K562 (cell line): ENCODE measurements around the gene DDIT3. TPM values are rescaled to one million over a fixed set of nuclear protein-coding genes. Genes with fewer than 3 reads are reported as not detected.

Experiments
- ATAC-seq: fragments of 200-7000 bp; cut with Tn5 transposase; 3 replicates; pipeline ENCODE4 v1.9.1; 2020; ENCODE audit warnings: moderate library complexity
- BruUV-seq: library from RNA; stranded (reverse); fragments of 400-500 nt; replicated peaks from 2 replicates; lab custom pipeline; 2021; lab: Mats Ljungman, UMichigan
- CTCF ChIA-PET: fragments of 300-600 bp; formaldehyde crosslinking; extraction: SDS; loops from one replicate; lab custom pipeline; 2021; ENCODE audit warnings: low intra/inter-chr PET ratio; lab: Yijun Ruan, JAX
- POLR2A ChIA-PET: fragments of 300-600, 350-650 bp; sonication (Branson Sonifier 250); formaldehyde crosslinking; extraction: SDS; loops from one replicate; lab custom pipeline; 2021; ENCODE audit warnings: antibody characterized with exemption, inconsistent platforms; lab: Yijun Ruan, JAX
- DNase-seq, 4 experiments: peaks; one replicate each; pipeline versions ENCODE4 v3.0.0 to v3.0.0-alpha.2; 2011 to 2018; ENCODE audit warnings: low spot score in 3 of 4, mixed read lengths in 3 of 4; ENCODE audit errors: extremely low read depth in 1 of 4
- FAIRE-seq: peaks from 2 replicates; lab custom pipeline; 2011; peaks lifted over from hg19 to GRCh38; lab: Jason Lieb, UNC
- H2AFZ ChIP-seq: 2 replicates; pipeline ENCODE4 v1.6.0; 2011; ENCODE audit warnings: low read depth, low read length, control low read depth, inconsistent platforms
- H3K27ac ChIP-seq: fragments of 200-600 bp; 3 replicates; pipeline ENCODE4 v1.8.0; 2011; ENCODE audit warnings: low read depth, mild to moderate bottlenecking, control low read depth, inconsistent platforms, low read length, moderate library complexity, mixed read lengths; ENCODE audit errors: extremely low read depth
- H3K27me3 ChIP-seq, 2 experiments: fragments of 300-600 bp in 1 of 2; 2 replicates in 1 of 2; 3 replicates in 1 of 2; pipeline versions ENCODE4 v1.6.0 to v1.8.0; 2011; ENCODE audit warnings: inconsistent platforms in 2 of 2, low read length in 2 of 2, mild to moderate bottlenecking in 1 of 2, mixed read lengths in 1 of 2, moderate library complexity in 1 of 2; ENCODE audit not compliant: control insufficient read depth in 2 of 2, insufficient read depth in 2 of 2
- H3K36me3 ChIP-seq: fragments of 300-600 bp; 3 replicates; pipeline ENCODE4 v1.8.0; 2011; ENCODE audit warnings: mild to moderate bottlenecking, low read length, inconsistent platforms; ENCODE audit not compliant: control insufficient read depth, insufficient read depth
- H3K4me1 ChIP-seq, 2 experiments: fragments of 200-600 bp in 1 of 2; replicated peaks in 1 of 2; 2 replicates in 1 of 2; 3 replicates in 1 of 2; pipeline versions ENCODE4 v1.5.1 to v1.8.0; 2011; ENCODE audit warnings: inconsistent platforms in 2 of 2, low read length in 2 of 2, mild to moderate bottlenecking in 1 of 2, mixed read lengths in 1 of 2, moderate library complexity in 1 of 2; ENCODE audit not compliant: control insufficient read depth in 2 of 2, insufficient read depth in 2 of 2
- H3K4me2 ChIP-seq: 2 replicates; pipeline ENCODE4 v1.6.1; 2011; ENCODE audit warnings: low read length, control low read depth, inconsistent platforms, mixed read lengths; ENCODE audit not compliant: insufficient read depth
- H3K4me3 ChIP-seq: fragments of 200-600 bp; sonication (generic), shearing (Covaris generic); 2 replicates; pipeline ENCODE4 v1.5.1; 2016; ENCODE audit warnings: control low read depth, inconsistent platforms
- H3K79me2 ChIP-seq: fragments of 200-600 bp; 3 replicates; pipeline ENCODE4 v1.8.0; 2011; ENCODE audit warnings: low read length, inconsistent platforms; ENCODE audit not compliant: control insufficient read depth, insufficient read depth
- H3K9ac ChIP-seq, 2 experiments: 2 replicates each; pipeline versions ENCODE4 v1.6.0 to v1.6.1; 2011; ENCODE audit warnings: low read depth in 2 of 2, low read length in 2 of 2, control low read depth in 1 of 2, inconsistent platforms in 1 of 2, mild to moderate bottlenecking in 1 of 2, mixed read lengths in 1 of 2; ENCODE audit not compliant: insufficient read depth in 1 of 2
- H3K9me1 ChIP-seq: one replicate; pipeline ENCODE4 v1.6.0; 2011; ENCODE audit warnings: inconsistent platforms, mild to moderate bottlenecking, low read length, moderate library complexity; ENCODE audit not compliant: control insufficient read depth, insufficient read depth
- H3K9me3 ChIP-seq: replicated peaks from 2 replicates; pipeline ENCODE4 v1.5.1; 2011; ENCODE audit warnings: low read depth, low read length, inconsistent platforms; ENCODE audit not compliant: control insufficient read depth, insufficient read depth
- H4K20me1 ChIP-seq: replicated peaks from 2 replicates; pipeline ENCODE4 v1.6.1; 2011; ENCODE audit warnings: low read length, inconsistent platforms, mixed read lengths; ENCODE audit not compliant: control insufficient read depth, insufficient read depth
- ARID1B ChIP-seq: fragments of 450-650 bp; IDR thresholded peaks from 2 replicates; pipeline ENCODE4 v1.6.1; 2016; ENCODE audit warnings: antibody characterized with exemption, mild to moderate bottlenecking, inconsistent platforms
- DPF2 ChIP-seq: fragments of 450-650 bp; IDR thresholded peaks from 2 replicates; pipeline ENCODE4 v1.6.1; 2016
- FOXK2 ChIP-seq, 2 experiments: fragments of 450-650 bp; IDR thresholded peaks in 1 of 2; conservative IDR thresholded peaks in 1 of 2; 2 replicates each; pipeline ENCODE4 v1.6.1; 2016; ENCODE audit warnings: low read depth in 2 of 2, mild to moderate bottlenecking in 1 of 2
- RFX1 ChIP-seq: fragments of 450-650 bp; IDR thresholded peaks from 2 replicates; pipeline ENCODE4 v1.6.1; 2016; ENCODE audit warnings: mild to moderate bottlenecking, moderate library complexity
- SMAD4 ChIP-seq: fragments of 250-450 bp; sonication (Bioruptor Pico); conservative IDR thresholded peaks from 2 replicates; pipeline ENCODE4 v1.8.0; 2021; ENCODE audit warnings: inconsistent platforms, mild to moderate bottlenecking, moderate library complexity
- SMARCA4 ChIP-seq: fragments of 450-650 bp; IDR thresholded peaks from 2 replicates; pipeline ENCODE4 v1.6.1; 2016
- ZNF165 ChIP-seq: fragments of 250-450 bp; sonication (Bioruptor Pico); IDR thresholded peaks from 2 replicates; pipeline ENCODE4 v1.4.0; 2020; ENCODE audit warnings: borderline replicate concordance
- ZNF175 ChIP-seq: fragments of 200-800 bp; sonication (Bioruptor generic); IDR thresholded peaks from 2 replicates; pipeline ENCODE4 v1.6.1; 2016; ENCODE audit warnings: low read depth, mild to moderate bottlenecking, missing genetic modification characterization, missing compliant biosample characterization
- ZNF589 ChIP-seq: fragments of 200-800 bp; sonication (Bioruptor generic); IDR thresholded peaks from 2 replicates; pipeline ENCODE4 v1.6.1; 2016; ENCODE audit warnings: low read depth, missing genetic modification characterization, missing compliant biosample characterization
- ZSCAN29 ChIP-seq: fragments of 450-650 bp; IDR thresholded peaks from 2 replicates; pipeline ENCODE4 v1.6.1; 2017
- WGBS: fragments of 100-300 bp; shearing (Covaris generic); methylation state at CpG from one replicate; pipeline ENCODE4 v1.1.6; 2016; ENCODE audit warnings: low coverage, mixed read lengths; ENCODE audit not compliant: insufficient coverage; ENCODE audit errors: missing lambda C conversion rate; 5-methylcytosine and 5-hydroxymethylcytosine counted together
- in situ Hi-C: fragments of 300-500 bp; cut with MboI; formaldehyde crosslinking; loops from 4 replicates; pipeline ENCODE4 v1.15.0; 2018; ENCODE audit warnings: inconsistent platforms, mixed read lengths
- intact Hi-C: fragments of 100-400 bp; cut with micrococcal nuclease; formaldehyde crosslinking; loops from 2 replicates; pipeline ENCODE4 v1.14.2; 2022
- polyA plus RNA-seq, 8 experiments: library from polyadenylated mRNA; depleted of rRNA in 4 of 8; stranded (reverse) in 5 of 8; unstranded in 3 of 8; fragments of >200 nt; fragmentation: Nextera tagmentation in 2 of 8; fragmentation: Illumina TruSeq in 1 of 8; extraction: Ambion mirVana in 2 of 8; extraction: Trizol in 1 of 8; gene quantifications; 2 replicates each; pipeline versions ENCODE4 v1.2.1 to v1.2.3, GENCODE V29; 2011 to 2014; ENCODE audit warnings: inconsistent platforms in 1 of 8, missing spikeins in 1 of 8
- total RNA-seq, 7 experiments: library from RNA; depleted of rRNA in 6 of 7; stranded (reverse); fragments of >200 nt in 6 of 7; fragmentation: Illumina TruSeq in 2 of 7; extraction: Trizol in 2 of 7; gene quantifications; 2 replicates each; pipeline versions ENCODE4 v1.2.1 to v1.2.3, GENCODE V29; 2011 to 2021; ENCODE audit warnings: low replicate concordance in 1 of 7
- TF ChIP-seq, protein P1 (sequence below): fragments of 450-650 bp; IDR thresholded peaks from 2 replicates; pipeline ENCODE4 v1.6.1; 2016; ENCODE audit warnings: borderline replicate concordance
- TF ChIP-seq, protein P2 (sequence below): fragments of 450-650 bp; IDR thresholded peaks from 2 replicates; pipeline ENCODE4 v1.6.1; 2017; ENCODE audit warnings: antibody characterized with exemption, mild to moderate bottlenecking

The DDIT3 gene
- total and polyA plus RNA-seq, 9 of the 15 experiments (the other 6 are each of a cell fraction or from before 2014, with no cell fraction given): 59.1 to 272 (median 89.9) TPM

DNA sequence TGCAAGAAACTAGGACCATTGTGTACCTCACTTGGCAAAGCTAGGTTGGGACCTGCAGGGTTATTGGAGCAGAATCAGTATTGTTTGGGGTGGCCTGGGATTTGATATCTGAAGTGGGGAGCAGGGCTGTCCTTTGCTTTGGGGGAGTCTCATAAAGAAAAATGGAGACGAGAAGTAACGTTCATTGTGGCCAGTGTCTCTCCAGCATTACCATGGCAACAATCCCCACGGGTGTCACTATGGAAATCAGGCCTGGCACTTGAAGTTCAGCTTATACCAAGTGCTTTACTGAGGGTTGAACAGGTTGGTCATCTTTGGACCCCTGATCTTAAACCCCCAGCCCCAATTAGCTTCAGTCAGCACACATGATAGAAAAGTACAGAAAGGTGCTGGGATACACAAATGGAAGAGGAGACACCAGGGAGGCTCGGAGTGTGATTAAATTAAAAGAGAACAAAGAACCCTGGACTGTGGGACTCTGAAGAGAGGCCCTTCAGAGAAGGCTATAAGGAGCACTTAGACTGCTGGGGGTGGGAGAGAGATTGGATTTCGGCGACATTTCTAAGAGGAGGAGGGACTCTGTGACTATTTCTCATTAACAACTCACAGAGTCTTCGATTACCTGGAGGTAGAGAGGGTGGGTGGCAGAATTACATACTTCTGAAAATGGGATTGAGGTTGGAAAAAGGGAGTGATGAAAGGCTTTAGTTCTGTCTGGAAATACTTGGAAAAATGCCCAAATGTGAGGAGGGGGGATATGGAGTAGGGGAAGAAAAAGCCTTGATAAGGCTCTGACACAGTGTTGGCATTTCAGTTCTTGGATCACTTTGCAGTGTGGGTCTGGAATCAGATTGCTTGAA, 33.3 kb upstream of the DDIT3 start:
- H2AFZ ChIP-seq: peak overlapping the region; percentile 78
- FAIRE-seq: no peak
- CTCF ChIA-PET: interaction anchor here (0.6 kb wide), 1 partner anchor 22 kb away, joined by 3 read pairs; no protein-coding TSS in a partner anchor
- peak in 1 of 4 experiments; percentile 26 for DNase-seq
- POLR2A ChIA-PET: interaction anchor here (0.5 to 4.2 kb wide), 14 partner anchors 8 to 370 kb away, joined by 3 to 38 read pairs (median 4); partner anchors contain the start of genes ARHGEF25 and DDIT3
- peak overlapping the region; percentile 90 for H3K27ac ChIP-seq
- H3K36me3 ChIP-seq: peaks cover 17% of the 10 kb centered on the region
- WGBS: 28% methylated on average over 7 of the region's 7 CpGs
- BruUV-seq: no TSS peak
- no peaks in the 10 kb centered on the region for H4K20me1 ChIP-seq
- H3K9me3 ChIP-seq: no peaks in the 10 kb centered on the region
- ATAC-seq: no peak
- H3K4me2 ChIP-seq: peak overlapping the region; percentile 89
- in situ Hi-C loops (no loop called here), intact Hi-C loops (loop anchor here (2.0 kb wide), 1 partner anchor 15 kb away; no protein-coding TSS in a partner anchor)
- H3K9ac ChIP-seq: peak overlapping the region; percentile 72 to 84; a peak in 3 of 4 replicates
- H3K79me2 ChIP-seq: peaks cover 59% of the 10 kb centered on the region
- H3K4me3 ChIP-seq: peak overlapping the region; percentile 69; the same call in 1 of the 2 replicates
- H3K27me3 ChIP-seq: no peaks in the 10 kb centered on the region
- peaks cover 51 to 61% of the 10 kb centered on the region in 2 experiments for H3K4me1 ChIP-seq
- no peaks in the 10 kb centered on the region for H3K9me1 ChIP-seq
- TF ChIP-seq FOXK2 (conservative IDR thresholded peaks at IDR 0.05 in 1 of 2, IDR thresholded peaks at IDR 0.05 in 1 of 2; ENCODE audit: low read depth in 2 of 2) (0 out of 4 replicates have a peak, but pooled peaks of 1 of the 2 experiments have one; percentile 8), SMAD4 (CRISPR knock-in tag) (0 out of 2 replicates have a peak, but pooled peaks have one; percentile 20), RFX1 (peak; percentile 88), DPF2 (peak; percentile 29; the same call in 1 of the 2 replicates), ARID1B (peak; percentile 23; the same call in 1 of the 2 replicates), ZNF175 (0 out of 2 replicates have a peak, but pooled peaks have one; percentile 25), SMARCA4 (0 out of 2 replicates have a peak, but pooled peaks have one; percentile 40), ZNF165 (CRISPR knock-in tag) (no peak), ZNF589 (CRISPR knock-in tag) (peak; percentile 81), ZSCAN29 (0 out of 2 replicates have a peak, but pooled peaks have one; percentile 27)
- TF ChIP-seq, protein P1, sequence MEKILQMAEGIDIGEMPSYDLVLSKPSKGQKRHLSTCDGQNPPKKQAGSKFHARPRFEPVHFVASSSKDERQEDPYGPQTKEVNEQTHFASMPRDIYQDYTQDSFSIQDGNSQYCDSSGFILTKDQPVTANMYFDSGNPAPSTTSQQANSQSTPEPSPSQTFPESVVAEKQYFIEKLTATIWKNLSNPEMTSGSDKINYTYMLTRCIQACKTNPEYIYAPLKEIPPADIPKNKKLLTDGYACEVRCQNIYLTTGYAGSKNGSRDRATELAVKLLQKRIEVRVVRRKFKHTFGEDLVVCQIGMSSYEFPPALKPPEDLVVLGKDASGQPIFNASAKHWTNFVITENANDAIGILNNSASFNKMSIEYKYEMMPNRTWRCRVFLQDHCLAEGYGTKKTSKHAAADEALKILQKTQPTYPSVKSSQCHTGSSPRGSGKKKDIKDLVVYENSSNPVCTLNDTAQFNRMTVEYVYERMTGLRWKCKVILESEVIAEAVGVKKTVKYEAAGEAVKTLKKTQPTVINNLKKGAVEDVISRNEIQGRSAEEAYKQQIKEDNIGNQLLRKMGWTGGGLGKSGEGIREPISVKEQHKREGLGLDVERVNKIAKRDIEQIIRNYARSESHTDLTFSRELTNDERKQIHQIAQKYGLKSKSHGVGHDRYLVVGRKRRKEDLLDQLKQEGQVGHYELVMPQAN: 0 out of 2 replicates have a peak, but pooled peaks have one; percentile 41
- TF ChIP-seq, protein P2, sequence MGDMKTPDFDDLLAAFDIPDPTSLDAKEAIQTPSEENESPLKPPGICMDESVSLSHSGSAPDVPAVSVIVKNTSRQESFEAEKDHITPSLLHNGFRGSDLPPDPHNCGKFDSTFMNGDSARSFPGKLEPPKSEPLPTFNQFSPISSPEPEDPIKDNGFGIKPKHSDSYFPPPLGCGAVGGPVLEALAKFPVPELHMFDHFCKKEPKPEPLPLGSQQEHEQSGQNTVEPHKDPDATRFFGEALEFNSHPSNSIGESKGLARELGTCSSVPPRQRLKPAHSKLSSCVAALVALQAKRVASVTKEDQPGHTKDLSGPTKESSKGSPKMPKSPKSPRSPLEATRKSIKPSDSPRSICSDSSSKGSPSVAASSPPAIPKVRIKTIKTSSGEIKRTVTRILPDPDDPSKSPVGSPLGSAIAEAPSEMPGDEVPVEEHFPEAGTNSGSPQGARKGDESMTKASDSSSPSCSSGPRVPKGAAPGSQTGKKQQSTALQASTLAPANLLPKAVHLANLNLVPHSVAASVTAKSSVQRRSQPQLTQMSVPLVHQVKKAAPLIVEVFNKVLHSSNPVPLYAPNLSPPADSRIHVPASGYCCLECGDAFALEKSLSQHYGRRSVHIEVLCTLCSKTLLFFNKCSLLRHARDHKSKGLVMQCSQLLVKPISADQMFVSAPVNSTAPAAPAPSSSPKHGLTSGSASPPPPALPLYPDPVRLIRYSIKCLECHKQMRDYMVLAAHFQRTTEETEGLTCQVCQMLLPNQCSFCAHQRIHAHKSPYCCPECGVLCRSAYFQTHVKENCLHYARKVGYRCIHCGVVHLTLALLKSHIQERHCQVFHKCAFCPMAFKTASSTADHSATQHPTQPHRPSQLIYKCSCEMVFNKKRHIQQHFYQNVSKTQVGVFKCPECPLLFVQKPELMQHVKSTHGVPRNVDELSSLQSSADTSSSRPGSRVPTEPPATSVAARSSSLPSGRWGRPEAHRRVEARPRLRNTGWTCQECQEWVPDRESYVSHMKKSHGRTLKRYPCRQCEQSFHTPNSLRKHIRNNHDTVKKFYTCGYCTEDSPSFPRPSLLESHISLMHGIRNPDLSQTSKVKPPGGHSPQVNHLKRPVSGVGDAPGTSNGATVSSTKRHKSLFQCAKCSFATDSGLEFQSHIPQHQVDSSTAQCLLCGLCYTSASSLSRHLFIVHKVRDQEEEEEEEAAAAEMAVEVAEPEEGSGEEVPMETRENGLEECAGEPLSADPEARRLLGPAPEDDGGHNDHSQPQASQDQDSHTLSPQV: peak; percentile 9; the same call in 1 of the 2 replicates
